ENCODE data around the gene ACOT7. TPM values are rescaled to one million over a fixed set of nuclear protein-coding genes. Genes with fewer than 3 reads are reported as not detected.

ACOT7 gene
- total RNA-seq, 1 donor: 38.8 TPM

DNA sequence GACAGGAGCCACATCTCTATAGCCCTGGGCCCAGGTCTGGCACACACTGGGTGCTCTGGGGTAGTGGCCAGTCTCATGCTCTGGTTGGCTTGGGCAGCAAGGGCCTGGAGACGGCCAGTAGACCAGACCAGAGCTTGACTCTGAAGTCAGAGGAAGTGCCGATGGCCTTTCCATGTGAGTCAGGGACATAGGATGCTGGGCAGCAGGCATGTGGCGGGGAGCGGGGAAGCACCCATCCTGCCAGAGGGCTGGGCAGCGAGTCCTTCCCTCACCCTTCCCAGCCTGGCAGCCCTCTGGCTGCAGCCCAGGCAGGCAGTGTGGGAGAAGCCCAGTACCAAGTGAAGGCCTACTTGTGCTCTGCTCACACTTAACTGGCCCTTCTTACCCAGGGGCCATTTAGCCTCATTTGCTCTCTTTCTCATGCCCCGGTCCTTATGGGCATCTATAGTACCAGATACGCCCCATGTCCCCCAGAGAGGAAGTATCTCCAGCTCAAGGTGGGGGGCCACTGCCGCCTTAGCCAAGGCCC lies 136.0 kb downstream of the ACOT7 start:
- no peak for DNase-seq (ENCODE audit: low read depth in 2 of 3, low spot score in 2 of 3)

DNA sequence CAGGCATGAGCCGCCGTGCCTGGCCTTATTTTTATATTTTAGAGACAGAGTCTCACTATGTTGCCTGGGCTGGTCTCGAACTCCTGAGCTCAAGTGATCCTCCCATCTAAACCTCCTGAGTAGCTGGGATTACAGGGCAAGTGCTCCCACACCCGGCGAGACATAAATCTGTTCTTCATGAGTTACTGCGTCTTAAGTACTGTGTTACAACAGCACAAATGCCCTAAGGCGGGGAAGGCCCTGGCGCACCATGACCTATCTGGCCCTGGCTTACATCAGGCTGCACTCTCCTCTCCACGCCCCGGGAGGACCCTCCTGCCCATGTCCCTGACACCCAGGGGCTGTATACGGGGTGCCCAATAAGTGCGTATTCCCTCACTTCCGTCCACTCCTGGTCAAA lies 136.9 kb downstream of the ACOT7 start:
- no peak for DNase-seq (ENCODE audit: low read depth in 2 of 3, low spot score in 2 of 3)

DNA sequence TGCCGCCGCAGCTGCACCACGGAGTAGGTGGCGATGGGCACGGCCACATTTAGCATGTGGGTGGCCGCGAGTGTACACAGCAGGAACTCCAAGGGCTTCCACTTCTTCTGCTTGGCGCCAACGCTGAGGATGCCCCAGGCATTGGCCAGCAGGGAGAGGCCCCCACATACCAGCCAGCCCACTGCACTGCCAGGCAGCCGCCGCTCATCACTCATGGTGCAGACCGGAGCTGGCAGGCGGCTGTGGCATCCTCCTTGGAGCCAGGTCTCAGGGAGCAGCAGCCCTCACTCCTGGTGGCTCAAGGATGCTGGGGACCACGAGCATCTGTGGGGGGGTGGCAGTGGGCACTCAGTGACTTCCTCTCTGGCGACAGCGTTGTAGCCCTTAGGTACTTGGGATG lies 138.9 kb downstream of the ACOT7 start:
- DNase-seq (ENCODE audit: low read depth in 2 of 3, low spot score in 2 of 3): no peak

DNA sequence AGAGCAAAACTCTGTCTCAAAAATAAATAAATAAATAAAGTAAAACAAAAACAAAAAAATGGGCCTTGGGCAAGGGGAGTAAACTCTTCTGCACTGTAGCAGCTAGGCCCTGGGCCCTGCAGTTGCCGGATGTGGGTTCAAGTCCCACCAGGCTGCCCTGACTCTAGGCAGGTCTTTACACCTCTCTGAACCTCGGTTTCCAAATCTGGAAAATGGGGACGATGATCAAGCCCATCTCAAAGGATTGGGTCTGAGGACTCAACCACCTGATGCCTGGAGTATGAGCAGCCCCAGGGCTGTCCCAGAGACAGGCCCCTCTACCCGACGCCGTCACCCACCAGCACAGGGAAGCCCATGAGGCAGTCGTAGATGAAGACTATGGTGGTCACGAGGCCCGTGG lies 140.2 kb downstream of the ACOT7 start:
- no peak for DNase-seq (ENCODE audit: low read depth in 2 of 3, low spot score in 2 of 3)

DNA sequence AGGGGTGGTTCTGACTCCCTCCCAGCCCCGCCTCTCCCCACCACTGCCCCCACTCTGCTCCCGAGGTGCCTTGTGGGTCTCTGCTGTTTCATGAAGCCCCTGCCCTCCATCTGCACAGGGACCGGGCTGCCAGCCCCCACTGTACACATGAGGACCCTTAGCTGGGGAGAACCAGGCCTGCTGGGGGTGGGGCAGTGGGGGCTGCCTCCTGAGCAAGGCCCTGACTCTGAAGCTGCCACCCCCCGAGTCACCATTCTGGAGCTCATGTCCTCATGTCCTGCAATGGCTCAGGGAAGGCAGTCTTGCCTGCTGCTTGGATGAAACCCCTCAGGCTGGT lies 141.2 kb downstream of the ACOT7 start:
- no peak for DNase-seq (ENCODE audit: low read depth in 2 of 3, low spot score in 2 of 3)

DNA sequence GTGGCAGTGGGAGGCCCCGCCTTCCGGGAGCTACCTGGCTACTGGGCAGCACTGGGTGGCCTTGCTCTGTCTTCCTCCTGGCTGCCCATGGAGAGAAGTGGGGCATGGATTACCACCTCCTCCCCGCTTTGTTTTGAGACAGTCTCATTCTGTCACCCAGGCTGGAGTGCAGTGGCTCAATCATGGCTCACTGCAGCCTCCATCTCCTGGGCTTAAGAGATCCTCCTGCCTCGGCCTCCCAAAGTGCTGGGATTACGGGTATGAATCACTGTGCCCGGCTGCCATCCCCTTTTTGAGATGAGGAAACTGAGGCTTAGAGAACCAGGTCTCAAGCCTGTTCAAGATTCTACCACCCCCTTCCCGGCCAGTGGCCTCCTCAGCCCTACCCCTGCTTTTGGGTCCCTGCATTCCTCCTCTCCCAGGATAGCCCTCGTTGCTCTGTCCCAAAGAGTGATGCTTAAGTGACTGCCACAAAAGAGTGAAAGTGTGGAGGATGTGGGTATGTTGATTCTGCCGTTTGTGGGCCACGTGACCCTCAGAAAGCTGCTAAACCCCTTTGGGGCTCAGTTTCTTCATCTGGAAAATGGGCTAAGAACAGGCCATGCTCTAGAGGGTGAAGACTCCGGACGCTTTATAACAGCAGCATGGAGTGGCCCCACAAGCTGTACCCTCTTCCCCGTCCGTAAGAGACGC lies 141.7 kb downstream of the ACOT7 start:
- no peak for DNase-seq (ENCODE audit: low read depth in 2 of 3, low spot score in 2 of 3)

DNA sequence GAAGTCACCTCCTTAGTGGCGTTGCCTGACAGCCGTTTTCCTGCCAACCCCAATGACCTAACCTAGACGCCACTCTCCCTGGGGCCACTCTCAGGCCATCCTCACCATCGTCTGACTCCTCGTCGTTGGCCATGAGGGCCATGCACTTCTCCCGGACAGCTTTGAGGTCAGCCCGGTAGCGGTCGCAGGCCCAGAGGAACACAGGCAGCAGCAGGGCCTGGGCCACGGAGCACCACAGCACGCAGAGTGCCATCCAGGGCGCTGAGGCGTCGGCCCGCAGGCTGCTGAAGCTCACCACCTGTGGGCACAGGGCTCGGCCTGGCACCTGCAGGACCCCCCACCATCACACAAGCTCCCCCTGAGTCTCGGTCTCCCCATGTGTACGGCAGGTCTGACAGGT lies 142.3 kb downstream of the ACOT7 start:
- no peak for DNase-seq (ENCODE audit: low read depth in 2 of 3, low spot score in 2 of 3)

DNA sequence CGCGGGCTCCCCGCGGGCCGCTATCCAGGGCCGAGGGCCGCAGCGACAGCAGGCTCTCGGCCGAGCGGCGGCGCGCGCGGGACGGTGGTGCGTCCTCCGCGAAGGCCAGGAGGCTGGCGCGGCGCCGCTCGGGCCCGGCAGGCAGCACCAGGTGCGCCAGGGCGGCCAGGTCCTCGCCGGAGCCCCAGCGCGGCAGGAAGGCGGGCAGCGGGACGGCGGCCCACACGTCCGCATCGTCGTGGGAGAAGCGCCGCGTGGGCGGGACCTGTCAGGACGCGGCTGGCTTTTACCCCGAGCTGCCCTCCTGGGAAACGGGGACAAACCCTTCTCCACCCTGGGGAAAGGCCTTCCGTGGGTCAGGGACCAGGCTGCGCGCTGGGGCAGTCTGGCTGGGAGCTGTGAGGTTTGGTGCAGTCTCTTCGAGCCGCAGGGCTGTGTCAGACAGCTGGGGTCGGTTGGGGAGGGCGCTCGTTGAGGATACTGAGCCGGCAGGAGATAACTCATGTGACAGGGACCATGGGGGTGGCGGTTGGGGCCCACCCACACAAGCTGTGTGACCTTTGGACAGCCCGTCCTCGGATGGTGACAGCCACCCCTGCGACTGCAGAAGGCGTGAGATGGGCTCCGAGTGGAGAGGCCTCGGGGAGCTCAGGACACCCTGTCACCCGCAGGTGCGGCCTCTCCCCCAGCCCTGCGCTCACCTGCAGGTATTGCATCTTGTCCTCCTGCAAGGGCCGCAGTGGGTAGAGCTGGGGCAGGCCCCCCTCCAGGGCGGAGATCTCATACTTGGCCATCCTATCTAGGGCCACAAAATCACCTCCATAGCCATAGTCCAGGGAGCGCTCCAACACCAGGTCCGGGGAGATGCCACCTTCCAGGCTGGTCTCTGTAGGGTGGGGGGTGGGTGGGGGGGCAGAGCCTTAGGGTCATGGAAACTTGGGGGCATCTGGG lies 143.6 kb downstream of the ACOT7 start:
- no peak for DNase-seq (ENCODE audit: low read depth in 2 of 3, low spot score in 2 of 3)

DNA sequence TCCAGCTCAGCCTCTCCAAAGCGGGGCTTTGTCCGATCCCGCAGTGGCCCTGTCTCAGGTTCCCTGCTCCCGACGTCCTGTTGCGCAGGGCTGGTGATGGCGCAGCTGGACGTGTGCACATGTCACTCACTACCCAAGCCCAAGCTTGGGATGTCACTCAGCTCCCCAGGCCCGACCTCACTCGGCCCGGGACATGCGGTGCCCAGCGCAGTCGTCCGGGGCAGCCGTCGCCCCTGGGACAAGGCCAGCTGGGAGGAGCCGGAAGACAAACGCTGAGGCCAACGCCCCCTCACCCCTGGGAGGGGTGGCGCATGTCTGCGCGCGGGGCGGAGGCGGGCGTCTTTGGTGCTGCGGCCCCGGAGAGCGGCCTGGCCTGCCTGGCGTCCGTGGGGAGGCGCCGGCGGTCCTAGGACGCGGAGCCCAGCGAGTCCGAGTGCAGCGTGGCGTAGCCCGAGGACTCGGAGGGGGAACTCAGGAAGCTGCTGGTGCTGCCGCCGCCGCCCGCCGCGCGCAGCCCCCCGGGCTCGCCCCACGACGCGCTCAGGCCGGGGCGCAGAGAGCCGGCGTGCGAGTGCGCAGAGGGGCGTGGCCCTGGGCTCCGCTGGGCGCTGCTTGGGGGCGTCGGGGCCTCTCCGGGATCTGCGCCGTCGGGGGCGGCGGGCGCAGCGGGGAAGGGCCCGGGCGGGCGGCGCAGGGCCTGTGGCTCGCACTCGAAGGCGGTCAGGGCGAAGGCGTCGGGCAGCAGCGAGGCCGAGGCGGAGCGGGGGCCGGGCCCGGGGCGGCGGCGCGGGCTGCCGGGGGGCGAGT lies 144.4 kb downstream of the ACOT7 start:
- peak in 1 of 3 donors; percentile 23 for DNase-seq (ENCODE audit: low read depth in 2 of 3, low spot score in 2 of 3)

DNA sequence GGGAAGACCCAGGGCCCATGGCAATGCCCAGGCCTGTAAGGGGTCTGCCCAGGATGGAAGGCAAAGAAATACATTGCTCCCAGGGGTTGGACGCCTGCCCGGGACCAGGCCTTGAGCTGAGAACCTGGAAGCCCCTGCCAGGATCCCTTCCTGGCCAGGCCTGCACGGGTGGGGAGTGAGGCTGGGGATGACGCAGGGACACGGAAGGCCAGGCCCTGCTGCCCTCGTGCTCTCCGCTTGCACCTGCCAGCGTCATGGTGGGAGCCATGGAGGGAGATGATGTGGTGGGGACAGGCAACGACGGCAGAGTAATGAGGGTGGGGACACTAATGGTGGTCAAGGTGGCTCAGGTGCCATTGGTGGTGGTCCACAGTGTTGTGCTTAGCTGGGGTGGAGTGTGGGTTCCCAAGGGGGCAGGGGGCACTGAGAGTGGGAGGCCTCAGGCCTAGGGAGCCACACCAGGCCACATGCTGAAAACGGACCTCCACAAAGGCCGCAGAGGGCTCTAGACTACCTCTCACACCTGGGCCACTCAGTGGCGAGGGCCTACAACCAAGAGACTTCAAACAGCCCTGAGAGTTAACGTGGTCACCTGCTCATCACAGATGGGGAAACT lies 145.3 kb downstream of the ACOT7 start:
- DNase-seq (ENCODE audit: low read depth in 2 of 3, low spot score in 2 of 3): no peak

DNA sequence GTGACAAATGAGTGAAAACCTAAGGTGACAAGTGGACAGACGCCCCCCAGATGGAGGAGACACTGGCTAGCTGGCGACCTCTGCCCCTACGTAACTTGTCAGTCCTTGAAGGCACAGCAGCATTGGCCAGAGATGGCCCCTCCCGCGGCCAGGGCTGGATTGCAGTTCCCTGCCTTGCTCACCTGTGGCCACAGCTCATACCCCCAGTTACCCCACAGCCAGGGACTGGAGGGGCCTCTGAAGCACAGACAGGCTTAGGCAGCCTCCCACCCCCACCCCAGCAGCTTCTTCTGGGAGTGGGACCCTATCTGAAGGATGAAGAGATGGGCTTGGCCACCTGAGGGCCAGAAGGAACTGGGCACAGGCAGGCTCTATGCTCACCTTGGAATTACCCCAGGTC lies 145.9 kb downstream of the ACOT7 start:
- DNase-seq (ENCODE audit: low read depth in 2 of 3, low spot score in 2 of 3): no peak

DNA sequence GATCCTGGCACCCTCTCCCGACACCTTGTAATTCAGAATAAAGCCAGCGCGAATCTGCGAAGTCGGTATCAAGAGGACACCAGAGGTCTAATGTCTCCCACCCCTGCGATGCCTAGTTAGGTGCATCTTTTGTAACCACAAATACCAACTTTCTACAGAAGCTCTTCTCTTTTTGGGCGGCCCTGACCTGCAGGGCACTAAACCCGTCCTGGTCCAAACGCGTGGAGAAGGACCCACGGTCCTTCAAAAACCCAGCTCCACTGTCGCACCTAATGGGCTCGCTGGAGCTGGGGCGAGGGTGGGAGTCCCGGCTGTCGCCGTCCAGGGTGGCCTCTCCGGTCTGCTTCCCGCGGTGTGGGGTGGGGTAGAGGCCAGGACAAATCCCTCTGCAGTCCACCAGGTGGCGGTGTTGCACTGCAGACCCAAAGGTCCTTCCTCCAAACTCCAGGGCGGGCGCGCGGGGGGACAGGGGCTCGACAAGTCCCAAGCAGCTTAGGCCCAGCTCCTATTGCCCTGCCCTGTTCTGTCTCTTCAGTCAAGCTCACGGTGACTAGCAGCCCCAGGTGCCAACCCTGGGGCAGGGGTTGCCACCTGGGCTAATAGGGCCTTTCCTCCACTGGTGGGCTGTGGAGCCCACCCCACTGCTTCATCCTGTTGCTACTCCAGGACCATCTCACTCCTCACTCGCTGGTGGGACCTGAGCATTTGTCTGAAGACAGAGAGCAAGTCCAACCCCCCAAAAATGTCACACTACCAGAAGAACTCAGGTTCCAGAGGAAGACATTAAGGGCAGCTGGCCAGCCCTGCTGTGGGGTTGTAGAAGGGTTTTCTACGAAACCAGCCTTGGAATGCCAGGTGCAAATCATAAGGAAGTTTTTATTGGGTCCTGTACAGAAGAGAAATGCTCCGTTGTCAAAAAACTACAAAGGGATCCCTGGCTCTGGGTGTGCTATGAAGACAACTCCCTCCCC lies 146.8 kb downstream of the ACOT7 start:
- DNase-seq (ENCODE audit: low read depth in 2 of 3, low spot score in 2 of 3): peak; percentile 73 to 89 (median 82)

DNA sequence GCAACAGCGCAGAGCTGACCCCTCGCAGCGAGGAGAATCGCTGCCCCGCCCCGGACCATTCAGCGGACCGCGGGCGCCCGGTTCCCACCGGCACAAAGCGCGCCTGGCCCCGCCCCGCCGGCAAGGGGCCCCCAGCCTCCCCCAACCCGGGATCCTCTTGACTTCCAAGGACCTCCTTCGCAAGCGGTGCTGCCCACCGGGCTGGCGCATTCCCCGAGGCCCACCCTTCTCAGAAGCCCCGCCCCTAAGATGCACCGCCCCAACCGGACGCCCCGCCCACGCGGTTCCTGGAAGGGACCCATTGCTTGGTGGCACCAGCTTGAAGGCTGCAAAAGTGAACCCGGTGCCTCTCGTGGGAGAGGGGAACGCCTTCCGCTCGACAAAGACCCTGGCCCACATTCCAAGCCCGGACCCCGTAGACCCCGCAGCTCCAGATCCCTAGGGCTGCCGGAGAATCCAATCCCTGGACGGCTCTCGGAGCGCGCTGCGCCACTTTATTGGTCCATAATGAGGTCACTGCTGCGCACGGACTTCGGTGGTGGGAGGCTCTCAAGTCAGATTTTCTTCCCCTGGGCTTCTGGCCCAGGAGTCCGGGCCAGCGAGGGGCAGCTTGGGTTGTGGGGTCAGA lies 147.6 kb downstream of the ACOT7 start:
- no peak for DNase-seq (ENCODE audit: low read depth in 2 of 3, low spot score in 2 of 3)

DNA sequence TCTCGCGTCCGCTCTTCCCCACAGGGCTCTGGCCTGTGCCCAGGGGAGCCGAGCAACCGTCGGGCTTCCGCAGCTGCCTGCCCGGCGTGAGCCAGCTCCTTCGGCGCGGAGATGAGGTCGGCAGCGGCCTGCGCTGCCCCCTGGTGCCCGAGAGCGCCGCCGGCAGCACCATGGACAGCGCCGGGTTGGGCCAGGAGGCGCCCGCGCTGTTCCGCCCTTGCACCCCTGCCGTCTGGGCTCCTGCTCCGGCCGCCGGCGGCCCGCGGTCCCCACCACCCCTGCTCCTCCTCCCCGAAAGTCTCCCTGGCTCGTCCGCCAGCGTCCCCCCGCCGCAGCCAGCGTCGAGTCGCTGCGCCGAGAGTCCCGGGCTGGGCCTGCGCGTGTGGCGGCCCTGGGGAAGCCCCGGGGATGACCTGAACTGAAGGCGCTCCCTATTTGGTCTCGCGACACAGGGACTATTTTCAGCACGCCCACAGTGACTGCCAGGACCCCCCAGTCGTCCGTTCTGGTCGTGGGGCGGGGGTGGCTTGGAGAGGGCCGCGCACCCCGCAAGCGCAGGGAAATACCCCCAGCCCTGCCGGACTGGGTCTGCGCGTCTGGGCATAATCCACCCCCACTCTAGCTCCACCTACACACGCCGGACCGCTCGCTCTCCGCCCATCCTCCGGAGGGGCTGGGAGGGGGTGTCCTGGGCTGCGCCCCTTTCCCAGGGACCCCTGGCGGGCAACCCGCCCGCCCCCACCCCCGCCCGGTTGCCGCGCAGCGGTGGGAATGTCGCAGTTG lies 148.3 kb downstream of the ACOT7 start:
- DNase-seq (ENCODE audit: low read depth in 2 of 3, low spot score in 2 of 3): peak; percentile 77 to 86 (median 85)

DNA sequence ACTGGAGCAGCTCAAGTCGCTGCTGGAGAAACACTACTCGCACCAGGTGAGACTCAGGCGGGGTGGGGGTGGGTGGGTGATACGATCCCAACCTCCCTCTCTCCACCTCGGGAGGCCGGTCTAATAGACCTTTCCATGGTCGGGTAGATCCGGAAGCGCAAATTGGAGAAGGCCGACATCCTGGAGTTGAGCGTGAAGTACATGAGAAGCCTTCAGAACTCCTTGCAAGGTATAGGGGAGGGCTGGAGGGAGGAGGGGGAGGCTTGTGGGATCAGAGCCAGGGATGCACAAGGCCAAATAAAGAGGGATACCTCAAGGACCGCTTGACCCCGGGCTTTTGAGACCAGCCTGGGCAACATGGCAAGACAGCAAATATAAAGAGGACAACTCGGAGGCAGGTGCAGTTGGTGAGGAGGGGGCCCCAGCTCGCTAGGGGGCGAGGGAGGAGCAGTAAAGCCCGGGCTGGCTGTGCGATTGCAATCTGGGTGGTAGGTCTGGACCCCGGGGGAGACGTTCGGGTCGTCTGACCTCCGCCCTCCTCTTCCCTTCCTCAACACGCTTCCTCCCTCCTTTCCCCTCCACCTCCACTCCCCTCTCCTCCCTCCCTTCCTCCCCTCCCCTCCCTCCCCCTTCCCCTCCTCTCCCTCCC lies 149.0 kb downstream of the ACOT7 start:
- DNase-seq (ENCODE audit: low read depth in 2 of 3, low spot score in 2 of 3): no peak

DNA sequence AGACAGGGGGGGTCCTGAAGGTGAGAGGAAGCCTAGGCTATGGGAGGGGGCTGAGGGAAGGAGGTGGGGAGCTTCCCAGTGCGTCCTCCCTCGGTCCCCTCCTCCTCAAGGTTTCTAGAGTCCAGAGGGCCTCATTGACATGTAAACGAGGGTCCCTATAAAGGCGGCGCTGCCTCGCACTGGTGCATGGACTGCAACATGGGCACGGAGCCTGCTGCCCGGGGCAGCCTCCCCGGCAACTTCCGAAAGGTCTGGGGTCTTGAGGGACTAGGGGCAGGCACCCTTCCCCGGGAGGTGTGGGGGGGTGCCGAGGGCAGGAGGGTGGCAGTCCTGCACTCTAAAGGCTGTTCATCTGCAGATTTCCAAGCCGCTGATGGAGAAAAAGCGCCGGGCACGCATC lies 149.6 kb downstream of the ACOT7 start, which contains the start of gene HES3:
TSS of gene HES3 (plus strand) at position 187 of the 400 bp plus-strand sequence. CDS start at position 374, 187 bp downstream.
- DNase-seq (ENCODE audit: low read depth in 2 of 3, low spot score in 2 of 3): no peak

DNA sequence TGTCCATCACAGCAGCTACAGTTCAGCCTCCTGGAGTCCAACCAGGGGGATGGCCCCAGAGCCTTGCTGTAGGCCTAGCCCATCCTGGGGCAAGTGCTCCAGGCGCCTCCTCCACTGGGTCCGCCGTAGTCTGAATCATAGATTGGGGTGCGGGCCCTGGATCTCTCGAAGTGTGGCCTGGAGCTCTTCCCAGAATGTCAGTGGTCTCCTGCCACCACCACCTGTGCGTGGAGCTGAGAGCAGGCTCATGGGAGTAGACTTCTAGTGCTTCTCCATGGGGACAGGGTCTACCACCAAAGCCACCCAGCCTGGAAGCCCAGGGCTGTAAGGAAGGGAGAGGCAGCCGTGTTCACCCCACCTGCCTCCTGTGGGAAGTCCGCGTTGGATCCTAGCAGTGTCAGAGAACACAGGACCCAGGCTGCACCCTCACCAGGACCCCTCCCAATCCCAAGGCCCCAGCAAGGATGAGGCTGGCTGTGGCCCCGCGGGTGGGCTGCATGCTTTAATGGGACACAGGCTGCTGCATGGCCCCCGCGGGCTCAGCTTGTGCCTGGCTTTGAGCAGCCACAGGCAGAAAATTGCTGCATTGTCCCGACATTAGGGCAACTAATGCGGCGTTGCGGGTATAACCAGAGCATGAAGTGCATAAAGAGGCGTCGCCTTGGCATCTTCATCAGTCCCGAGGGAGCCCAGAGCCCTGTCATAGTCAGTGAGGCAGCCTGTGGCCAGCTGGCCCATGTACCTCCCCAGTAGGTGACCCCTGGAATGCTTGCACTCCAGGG lies 150.3 kb downstream of the ACOT7 start:
- no peak for DNase-seq (ENCODE audit: low read depth in 2 of 3, low spot score in 2 of 3)
